ENCODE results near the gene PGRMC2. TPM values are rescaled to one million over a fixed set of nuclear protein-coding genes. Genes with fewer than 3 reads are reported as not detected.
A peak's percentile ranks its signal among the peaks of the same experiment; 100 is the strongest.

The PGRMC2 gene
- total RNA-seq, 2 experiments from 2014 or later, result 38.5 to 48.1 TPM

DNA sequence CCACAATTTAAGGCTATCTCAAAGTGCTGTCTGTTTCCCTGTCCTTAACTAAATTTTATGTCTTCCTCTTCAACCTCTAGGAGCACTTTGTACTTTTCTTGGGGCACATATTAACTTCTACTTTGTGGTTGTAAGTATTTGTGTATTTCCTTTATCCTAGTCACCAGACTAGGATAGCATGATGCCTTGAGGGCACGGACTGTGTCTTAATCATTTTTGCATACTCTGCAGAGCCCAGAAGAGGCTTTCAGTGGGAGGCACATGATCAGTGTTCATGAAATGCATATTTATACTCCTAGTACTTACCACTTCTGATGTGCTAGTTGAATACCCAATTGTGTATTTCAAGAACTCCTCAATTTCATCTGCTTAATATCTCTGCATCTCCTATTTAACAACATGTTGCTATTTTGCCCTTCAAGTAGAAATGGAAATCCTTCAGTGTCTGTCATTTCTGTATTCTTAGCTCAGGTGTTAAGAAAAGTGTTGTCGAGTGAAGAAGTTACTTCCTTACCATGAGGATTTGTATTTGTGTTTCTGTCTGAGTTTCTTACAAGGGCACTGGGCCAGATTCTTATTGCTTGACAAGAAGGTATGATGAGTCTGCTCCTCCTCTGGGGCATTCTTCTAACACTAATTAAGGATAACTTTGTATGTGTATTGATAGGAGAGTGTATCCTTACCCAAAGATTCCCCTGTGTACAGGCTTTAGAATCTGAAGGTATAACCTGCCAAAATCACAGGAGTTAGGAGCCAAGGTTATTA lies 28.3 kb upstream of the PGRMC2 start:
- peaks cover 15% of the 10 kb centered on the region for H3K36me3 Mint-ChIP-seq (ENCODE audit: low read depth)
- no peak overlapping the region for H3K27ac Mint-ChIP-seq
- ChIA-PET CTCF (interaction anchor here (0.9 kb wide), 1 partner anchor 11 kb away, joined by 3 read pairs; no protein-coding TSS in a partner anchor), POLR2A (no interaction called here)
- DNase-seq (no peak), ATAC-seq (no peak)
- H3K27me3 Mint-ChIP-seq, result no peaks in the 10 kb centered on the region
- no peaks in the 10 kb centered on the region for H3K4me1 Mint-ChIP-seq
- no peak overlapping the region for H3K4me3 Mint-ChIP-seq
- intact Hi-C loops (cut with DNase I, micrococcal nuclease), result no loop called here
- H3K9me3 Mint-ChIP-seq (ENCODE audit: low read depth), result no peaks in the 10 kb centered on the region

GRCh38 chr4:128311659-128312403 lies 24.2 kb upstream of the PGRMC2 start:
- ChIA-PET POLR2A (no interaction called here), CTCF (no interaction called here)
- H3K27me3 Mint-ChIP-seq, result no peaks in the 10 kb centered on the region
- no peaks in the 10 kb centered on the region for H3K9me3 Mint-ChIP-seq (ENCODE audit: low read depth)
- H3K36me3 Mint-ChIP-seq (ENCODE audit: low read depth), result peaks cover 3% of the 10 kb centered on the region
- H3K4me3 Mint-ChIP-seq, result no peak overlapping the region
- H3K4me1 Mint-ChIP-seq, result no peaks in the 10 kb centered on the region
- ATAC-seq (no peak), DNase-seq (no peak)
- intact Hi-C loops (cut with DNase I, micrococcal nuclease), result no loop called here
- H3K27ac Mint-ChIP-seq, result no peak overlapping the region

DNA sequence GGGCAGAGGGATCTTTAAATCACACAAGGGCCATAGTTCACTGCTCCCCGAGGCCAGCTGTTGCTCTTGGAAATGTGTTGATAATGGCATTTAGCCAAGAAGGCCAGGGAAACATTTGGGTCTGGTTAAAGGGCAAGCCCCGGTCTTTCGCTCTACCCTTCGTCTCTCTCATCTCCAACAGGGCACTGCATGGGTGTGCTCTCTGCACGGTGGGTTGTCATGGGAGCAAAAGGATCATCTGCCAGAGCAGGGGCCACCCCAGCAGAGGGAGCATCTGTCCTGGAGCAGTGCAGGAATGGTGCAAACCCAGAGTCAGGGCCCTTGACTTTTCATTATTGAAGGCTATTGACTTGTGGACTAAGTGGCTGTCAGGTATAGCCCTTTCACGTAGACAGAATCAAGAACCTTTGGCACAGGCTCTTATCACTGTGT lies 22.7 kb upstream of the PGRMC2 start:
- H3K27ac Mint-ChIP-seq, result no peak overlapping the region
- H3K36me3 Mint-ChIP-seq (ENCODE audit: low read depth), result peaks cover 3% of the 10 kb centered on the region
- ATAC-seq, result no peak
- H3K27me3 Mint-ChIP-seq, result no peaks in the 10 kb centered on the region
- no peak overlapping the region for H3K4me3 Mint-ChIP-seq
- H3K4me1 Mint-ChIP-seq, result no peaks in the 10 kb centered on the region
- no peaks in the 10 kb centered on the region for H3K9me3 Mint-ChIP-seq (ENCODE audit: low read depth)
- CTCF ChIA-PET, result no interaction called here
- intact Hi-C loops (cut with DNase I, micrococcal nuclease), result no loop called here
- DNase-seq, result no peak
- POLR2A ChIA-PET, result no interaction called here

DNA sequence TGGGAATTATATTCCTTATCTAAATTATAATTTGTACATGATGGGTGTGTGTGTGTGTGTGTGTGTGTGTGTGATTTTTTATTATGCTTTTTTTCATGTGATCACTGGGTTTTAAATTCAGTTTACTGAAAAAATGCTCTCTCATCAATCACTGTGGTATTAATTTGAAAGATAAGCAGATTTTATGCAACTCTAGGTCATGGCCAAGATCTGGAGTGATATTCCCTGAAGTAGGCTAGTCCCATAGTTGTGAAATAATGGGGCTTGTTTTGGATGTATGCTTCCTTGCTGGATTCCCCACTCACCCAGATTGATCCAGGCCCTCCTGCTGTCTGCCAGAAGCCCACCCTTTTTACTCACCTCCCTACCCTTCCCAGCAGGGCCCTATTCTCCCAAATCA lies 22.0 kb upstream of the PGRMC2 start:
- H3K4me1 Mint-ChIP-seq, result no peaks in the 10 kb centered on the region
- no peaks in the 10 kb centered on the region for H3K27me3 Mint-ChIP-seq
- H3K27ac Mint-ChIP-seq, result no peak overlapping the region
- ATAC-seq, result no peak
- no peak overlapping the region for H3K4me3 Mint-ChIP-seq
- ChIA-PET CTCF (no interaction called here), POLR2A (no interaction called here)
- H3K36me3 Mint-ChIP-seq (ENCODE audit: low read depth), result peaks cover under 1% of the 10 kb centered on the region
- H3K9me3 Mint-ChIP-seq (ENCODE audit: low read depth), result no peaks in the 10 kb centered on the region
- DNase-seq, result no peak
- intact Hi-C loops (cut with DNase I, micrococcal nuclease), result no loop called here

GRCh38 chr4:128308986-128309385 lies 21.4 kb upstream of the PGRMC2 start:
- no peak for DNase-seq
- Mint-ChIP-seq H3K36me3 (ENCODE audit: low read depth) (no peaks in the 10 kb centered on the region), H3K4me3 (no peak overlapping the region), H3K4me1 (no peaks in the 10 kb centered on the region), H3K27me3 (no peaks in the 10 kb centered on the region), H3K27ac (no peak overlapping the region), H3K9me3 (ENCODE audit: low read depth) (no peaks in the 10 kb centered on the region)
- no peak for ATAC-seq
- intact Hi-C loops (cut with DNase I, micrococcal nuclease), result no loop called here
- POLR2A ChIA-PET, result no interaction called here
- CTCF ChIA-PET, result no interaction called here

- intact Hi-C loops (cut with DNase I, micrococcal nuclease), result no loop called here
- ChIA-PET CTCF (no interaction called here), POLR2A (no interaction called here)
- no peak for ATAC-seq
- no peaks in the 10 kb centered on the region for H3K36me3 Mint-ChIP-seq (ENCODE audit: low read depth)
- no peaks in the 10 kb centered on the region for H3K4me1 Mint-ChIP-seq
- no peak overlapping the region for H3K27ac Mint-ChIP-seq
- H3K9me3 Mint-ChIP-seq (ENCODE audit: low read depth), result no peaks in the 10 kb centered on the region
- no peak for DNase-seq
- no peaks in the 10 kb centered on the region for H3K27me3 Mint-ChIP-seq
- no peak overlapping the region for H3K4me3 Mint-ChIP-seq
Observed at GRCh38 chr4:128307123-128307571, 19.5 kb upstream of the PGRMC2 start.

GRCh38 chr4:128305942-128306341 lies 18.3 kb upstream of the PGRMC2 start:
- Mint-ChIP-seq H3K27ac (no peak overlapping the region), H3K4me3 (no peak overlapping the region), H3K27me3 (no peaks in the 10 kb centered on the region), H3K9me3 (ENCODE audit: low read depth) (no peaks in the 10 kb centered on the region), H3K4me1 (no peaks in the 10 kb centered on the region), H3K36me3 (ENCODE audit: low read depth) (peaks cover 2% of the 10 kb centered on the region)
- no peak for ATAC-seq
- intact Hi-C loops (cut with DNase I, micrococcal nuclease), result no loop called here
- DNase-seq, result no peak
- POLR2A ChIA-PET, result no interaction called here
- CTCF ChIA-PET, result interaction anchor here (1.0 kb wide), 1 partner anchor 8 kb away, joined by 3 read pairs; no protein-coding TSS in a partner anchor

- Mint-ChIP-seq H3K9me3 (ENCODE audit: low read depth) (no peaks in the 10 kb centered on the region), H3K4me1 (no peaks in the 10 kb centered on the region), H3K27ac (no peak overlapping the region), H3K4me3 (no peak overlapping the region), H3K36me3 (ENCODE audit: low read depth) (peaks cover 8% of the 10 kb centered on the region), H3K27me3 (no peaks in the 10 kb centered on the region)
- ChIA-PET CTCF (no interaction called here), POLR2A (no interaction called here)
- DNase-seq, result no peak
- ATAC-seq, result no peak
- intact Hi-C loops (cut with DNase I, micrococcal nuclease), result no loop called here
Observed at GRCh38 chr4:128303986-128304385, 16.4 kb upstream of the PGRMC2 start.

DNA sequence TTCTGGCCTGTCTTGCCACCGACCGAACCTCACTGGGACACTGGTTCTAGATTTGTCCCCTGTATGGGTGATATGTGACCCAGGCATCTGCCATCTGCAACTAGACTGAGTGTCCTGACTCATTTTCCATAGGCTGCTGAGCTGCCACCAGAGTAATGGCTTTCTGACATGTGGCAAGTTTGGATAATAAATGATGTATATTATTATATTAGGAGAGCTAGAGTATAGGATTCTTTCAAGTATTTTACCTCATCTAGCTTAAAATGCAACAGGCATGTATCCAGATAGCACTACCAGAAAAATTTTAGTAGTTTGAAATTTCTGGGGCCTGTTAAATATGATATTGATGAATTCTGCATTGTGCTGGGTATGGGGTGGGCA lies 15.8 kb upstream of the PGRMC2 start:
- H3K9me3 Mint-ChIP-seq (ENCODE audit: low read depth), result no peaks in the 10 kb centered on the region
- intact Hi-C loops (cut with DNase I, micrococcal nuclease), result no loop called here
- DNase-seq (no peak), ATAC-seq (no peak)
- POLR2A ChIA-PET, result interaction anchor here (0.6 kb wide), 1 partner anchor 791 kb away, joined by 3 read pairs; no protein-coding TSS in a partner anchor
- H3K36me3 Mint-ChIP-seq (ENCODE audit: low read depth), result peaks cover 12% of the 10 kb centered on the region
- H3K4me3 Mint-ChIP-seq, result no peak overlapping the region
- CTCF ChIA-PET, result no interaction called here
- no peaks in the 10 kb centered on the region for H3K4me1 Mint-ChIP-seq
- H3K27me3 Mint-ChIP-seq, result no peaks in the 10 kb centered on the region
- no peak overlapping the region for H3K27ac Mint-ChIP-seq

DNA sequence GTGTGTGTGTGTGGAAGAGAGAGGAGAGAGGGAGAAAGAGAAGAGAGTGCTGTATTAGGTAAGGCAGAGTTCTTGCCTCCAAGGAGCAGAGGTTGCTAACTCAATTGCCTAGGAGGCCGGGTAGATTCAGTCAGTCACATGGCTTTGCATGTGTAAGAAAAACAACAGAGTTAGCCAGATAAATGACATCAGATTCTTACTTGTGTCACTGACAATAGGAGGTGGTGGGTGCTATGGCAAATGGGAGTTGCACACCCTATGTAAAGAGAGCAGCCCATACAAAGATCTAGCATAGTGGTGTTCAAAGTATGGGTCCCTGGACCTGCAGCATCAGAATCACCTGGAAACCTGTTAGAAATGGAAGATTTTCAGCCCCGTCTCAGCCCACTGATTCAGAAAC lies 14.4 kb upstream of the PGRMC2 start:
- intact Hi-C loops (cut with DNase I, micrococcal nuclease), result no loop called here
- ChIA-PET POLR2A (no interaction called here), CTCF (no interaction called here)
- no peak for DNase-seq
- H3K4me3 Mint-ChIP-seq, result no peak overlapping the region
- no peak overlapping the region for H3K27ac Mint-ChIP-seq
- H3K9me3 Mint-ChIP-seq (ENCODE audit: low read depth), result no peaks in the 10 kb centered on the region
- ATAC-seq, result no peak
- H3K27me3 Mint-ChIP-seq, result no peaks in the 10 kb centered on the region
- no peaks in the 10 kb centered on the region for H3K4me1 Mint-ChIP-seq
- H3K36me3 Mint-ChIP-seq (ENCODE audit: low read depth), result peaks cover 13% of the 10 kb centered on the region

DNA sequence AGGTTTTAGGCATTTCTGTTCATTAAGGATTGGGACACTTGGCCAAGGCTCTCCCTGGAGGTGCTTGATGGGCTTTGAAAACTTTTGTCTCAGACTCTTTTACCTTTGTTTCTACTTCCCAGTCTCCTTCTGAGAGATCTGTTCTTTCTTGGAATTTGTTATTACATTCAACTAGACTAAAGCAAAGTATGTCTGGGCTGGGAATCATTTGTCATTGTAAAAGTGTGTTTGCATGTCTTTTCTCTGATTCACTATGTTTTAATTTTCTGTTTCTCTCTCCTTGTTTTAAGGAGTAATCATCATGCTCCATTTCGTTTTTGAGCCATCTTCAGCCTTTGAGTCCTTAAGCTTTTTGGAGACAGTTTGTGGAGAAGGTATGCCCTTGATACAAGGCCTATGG lies 12.2 kb upstream of the PGRMC2 start:
- intact Hi-C loops (cut with DNase I, micrococcal nuclease), result no loop called here
- H3K36me3 Mint-ChIP-seq (ENCODE audit: low read depth), result peaks cover 13% of the 10 kb centered on the region
- no peaks in the 10 kb centered on the region for H3K9me3 Mint-ChIP-seq (ENCODE audit: low read depth)
- ATAC-seq, result no peak
- no peaks in the 10 kb centered on the region for H3K4me1 Mint-ChIP-seq
- ChIA-PET POLR2A (no interaction called here), CTCF (no interaction called here)
- DNase-seq, result no peak
- no peak overlapping the region for H3K4me3 Mint-ChIP-seq
- no peaks in the 10 kb centered on the region for H3K27me3 Mint-ChIP-seq
- H3K27ac Mint-ChIP-seq, result no peak overlapping the region

- intact Hi-C loops (cut with DNase I, micrococcal nuclease), result no loop called here
- CTCF ChIA-PET, result no interaction called here
- POLR2A ChIA-PET, result no interaction called here
Observed at GRCh38 chr4:128298852-128299251, 11.2 kb upstream of the PGRMC2 start.

More at GRCh38 chr4:128298852-128299251, 11.2 kb upstream of the PGRMC2 start:
- H3K27ac Mint-ChIP-seq, result no peak overlapping the region
- no peaks in the 10 kb centered on the region for H3K27me3 Mint-ChIP-seq
- H3K4me1 Mint-ChIP-seq, result no peaks in the 10 kb centered on the region
- no peak for DNase-seq
- H3K9me3 Mint-ChIP-seq (ENCODE audit: low read depth), result no peaks in the 10 kb centered on the region
- H3K4me3 Mint-ChIP-seq, result no peak overlapping the region
- ATAC-seq, result peak; percentile 66
- peaks cover 17% of the 10 kb centered on the region for H3K36me3 Mint-ChIP-seq (ENCODE audit: low read depth)
